ENCODE results near the gene HEPHL1.

GRCh38 chr11:94106716-94107115 is 85.6 kb downstream of the HEPHL1 start:
- TF ChIP-seq CTCF (conservative IDR thresholded peaks at IDR 0.05 in 1 of 2, IDR thresholded peaks at IDR 0.05 in 1 of 2; ENCODE audit: extremely low read depth in 1 of 2, insufficient read depth in 1 of 2, low read depth in 1 of 2, low read length in 2 of 2) (no peak), EZH2 (IDR thresholded peaks at IDR 0.05; ENCODE audit: borderline replicate concordance, low read length) (no peak)

Measured in mammary epithelial cell (primary cell).